K562 (cell line): Measurements from ENCODE around the gene TBC1D9. TPM values are rescaled to one million over a fixed set of nuclear protein-coding genes. Genes with fewer than 3 reads are reported as not detected.

Source experiments
- ATAC-seq: fragments of 200-7000 bp; cut with Tn5 transposase; 3 replicates; pipeline ENCODE4 v1.9.1; 2020; ENCODE audit warnings: moderate library complexity
- BruUV-seq: library from RNA; stranded (reverse); fragments of 400-500 nt; replicated peaks from 2 replicates; lab custom pipeline; 2021; lab: Mats Ljungman, UMichigan
- CTCF ChIA-PET: fragments of 300-600 bp; formaldehyde crosslinking; extraction: SDS; loops from one replicate; lab custom pipeline; 2021; ENCODE audit warnings: low intra/inter-chr PET ratio; lab: Yijun Ruan, JAX
- POLR2A ChIA-PET: fragments of 300-600, 350-650 bp; sonication (Branson Sonifier 250); formaldehyde crosslinking; extraction: SDS; loops from one replicate; lab custom pipeline; 2021; ENCODE audit warnings: antibody characterized with exemption, inconsistent platforms; lab: Yijun Ruan, JAX
- DNase-seq, 4 experiments: peaks; one replicate each; pipeline versions ENCODE4 v3.0.0 to v3.0.0-alpha.2; 2011 to 2018; ENCODE audit warnings: low spot score in 3 of 4, mixed read lengths in 3 of 4; ENCODE audit errors: extremely low read depth in 1 of 4
- FAIRE-seq: peaks from 2 replicates; lab custom pipeline; 2011; peaks lifted over from hg19 to GRCh38; lab: Jason Lieb, UNC
- H2AFZ ChIP-seq: 2 replicates; pipeline ENCODE4 v1.6.0; 2011; ENCODE audit warnings: low read depth, low read length, control low read depth, inconsistent platforms
- H3K27ac ChIP-seq: fragments of 200-600 bp; 3 replicates; pipeline ENCODE4 v1.8.0; 2011; ENCODE audit warnings: low read depth, mild to moderate bottlenecking, control low read depth, inconsistent platforms, low read length, moderate library complexity, mixed read lengths; ENCODE audit errors: extremely low read depth
- H3K27me3 ChIP-seq, 2 experiments: fragments of 300-600 bp in 1 of 2; 2 replicates in 1 of 2; 3 replicates in 1 of 2; pipeline versions ENCODE4 v1.6.0 to v1.8.0; 2011; ENCODE audit warnings: inconsistent platforms in 2 of 2, low read length in 2 of 2, mild to moderate bottlenecking in 1 of 2, mixed read lengths in 1 of 2, moderate library complexity in 1 of 2; ENCODE audit not compliant: control insufficient read depth in 2 of 2, insufficient read depth in 2 of 2
- H3K36me3 ChIP-seq: fragments of 300-600 bp; 3 replicates; pipeline ENCODE4 v1.8.0; 2011; ENCODE audit warnings: mild to moderate bottlenecking, low read length, inconsistent platforms; ENCODE audit not compliant: control insufficient read depth, insufficient read depth
- H3K4me1 ChIP-seq, 2 experiments: fragments of 200-600 bp in 1 of 2; replicated peaks in 1 of 2; 2 replicates in 1 of 2; 3 replicates in 1 of 2; pipeline versions ENCODE4 v1.5.1 to v1.8.0; 2011; ENCODE audit warnings: inconsistent platforms in 2 of 2, low read length in 2 of 2, mild to moderate bottlenecking in 1 of 2, mixed read lengths in 1 of 2, moderate library complexity in 1 of 2; ENCODE audit not compliant: control insufficient read depth in 2 of 2, insufficient read depth in 2 of 2
- H3K4me2 ChIP-seq: 2 replicates; pipeline ENCODE4 v1.6.1; 2011; ENCODE audit warnings: low read length, control low read depth, inconsistent platforms, mixed read lengths; ENCODE audit not compliant: insufficient read depth
- H3K4me3 ChIP-seq: fragments of 200-600 bp; sonication (generic), shearing (Covaris generic); 2 replicates; pipeline ENCODE4 v1.5.1; 2016; ENCODE audit warnings: control low read depth, inconsistent platforms
- H3K79me2 ChIP-seq: fragments of 200-600 bp; 3 replicates; pipeline ENCODE4 v1.8.0; 2011; ENCODE audit warnings: low read length, inconsistent platforms; ENCODE audit not compliant: control insufficient read depth, insufficient read depth
- H3K9ac ChIP-seq, 2 experiments: 2 replicates each; pipeline versions ENCODE4 v1.6.0 to v1.6.1; 2011; ENCODE audit warnings: low read depth in 2 of 2, low read length in 2 of 2, control low read depth in 1 of 2, inconsistent platforms in 1 of 2, mild to moderate bottlenecking in 1 of 2, mixed read lengths in 1 of 2; ENCODE audit not compliant: insufficient read depth in 1 of 2
- H3K9me1 ChIP-seq: one replicate; pipeline ENCODE4 v1.6.0; 2011; ENCODE audit warnings: inconsistent platforms, mild to moderate bottlenecking, low read length, moderate library complexity; ENCODE audit not compliant: control insufficient read depth, insufficient read depth
- H3K9me3 ChIP-seq: replicated peaks from 2 replicates; pipeline ENCODE4 v1.5.1; 2011; ENCODE audit warnings: low read depth, low read length, inconsistent platforms; ENCODE audit not compliant: control insufficient read depth, insufficient read depth
- H4K20me1 ChIP-seq: replicated peaks from 2 replicates; pipeline ENCODE4 v1.6.1; 2011; ENCODE audit warnings: low read length, inconsistent platforms, mixed read lengths; ENCODE audit not compliant: control insufficient read depth, insufficient read depth
- HNRNPUL1 ChIP-seq: fragments of 200-400 bp; formaldehyde crosslinking; IDR thresholded peaks from 2 replicates; pipeline ENCODE4 v1.6.1; 2017; ENCODE audit warnings: low read length
- MYBL2 ChIP-seq, 2 experiments: fragments of 450-650 bp in 1 of 2; sonication (generic) in 1 of 2; formaldehyde crosslinking in 1 of 2; IDR thresholded peaks; 2 replicates each; pipeline versions ENCODE4 v1.6.1 to v1.8.1; 2017 to 2022; ENCODE audit warnings: borderline replicate concordance in 1 of 2, inconsistent platforms in 1 of 2, low read depth in 1 of 2, mild to moderate bottlenecking in 1 of 2, missing genetic modification reagents in 1 of 2, moderate library complexity in 1 of 2
- RBM34 ChIP-seq: fragments of 200-400 bp; formaldehyde crosslinking; IDR thresholded peaks from 2 replicates; pipeline ENCODE4 v1.6.1; 2018; ENCODE audit warnings: low read length, borderline replicate concordance; ENCODE audit not compliant: insufficient read depth
- THRA ChIP-seq: fragments of 450-650 bp; IDR thresholded peaks from 2 replicates; pipeline ENCODE4 v1.6.1; 2017; ENCODE audit warnings: mild to moderate bottlenecking, moderate library complexity
- ZBED1 ChIP-seq: IDR thresholded peaks from 2 replicates; pipeline ENCODE4 v1.6.1; 2014
- WGBS: fragments of 100-300 bp; shearing (Covaris generic); methylation state at CpG from one replicate; pipeline ENCODE4 v1.1.6; 2016; ENCODE audit warnings: low coverage, mixed read lengths; ENCODE audit not compliant: insufficient coverage; ENCODE audit errors: missing lambda C conversion rate; 5-methylcytosine and 5-hydroxymethylcytosine counted together
- in situ Hi-C: fragments of 300-500 bp; cut with MboI; formaldehyde crosslinking; loops from 4 replicates; pipeline ENCODE4 v1.15.0; 2018; ENCODE audit warnings: inconsistent platforms, mixed read lengths
- intact Hi-C: fragments of 100-400 bp; cut with micrococcal nuclease; formaldehyde crosslinking; loops from 2 replicates; pipeline ENCODE4 v1.14.2; 2022
- polyA plus RNA-seq, 8 experiments: library from polyadenylated mRNA; depleted of rRNA in 4 of 8; stranded (reverse) in 5 of 8; unstranded in 3 of 8; fragments of >200 nt; fragmentation: Nextera tagmentation in 2 of 8; fragmentation: Illumina TruSeq in 1 of 8; extraction: Ambion mirVana in 2 of 8; extraction: Trizol in 1 of 8; gene quantifications; 2 replicates each; pipeline versions ENCODE4 v1.2.1 to v1.2.3, GENCODE V29; 2011 to 2014; ENCODE audit warnings: inconsistent platforms in 1 of 8, missing spikeins in 1 of 8
- total RNA-seq, 7 experiments: library from RNA; depleted of rRNA in 6 of 7; stranded (reverse); fragments of >200 nt in 6 of 7; fragmentation: Illumina TruSeq in 2 of 7; extraction: Trizol in 2 of 7; gene quantifications; 2 replicates each; pipeline versions ENCODE4 v1.2.1 to v1.2.3, GENCODE V29; 2011 to 2021; ENCODE audit warnings: low replicate concordance in 1 of 7

Gene TBC1D9
- total and polyA plus RNA-seq, 9 of the 15 experiments (the other 6 are each of a cell fraction or from before 2014, with no cell fraction given), result 0.13 TPM; not detected in 8

GRCh38 chr4:140645196-140645595 is 111.0 kb downstream of the TBC1D9 start:
- no peak overlapping the region for H3K9ac ChIP-seq
- no peaks in the 10 kb centered on the region for H3K9me3 ChIP-seq
- in situ Hi-C loops, result no loop called here
- TF ChIP-seq MYBL2 (IDR thresholded peaks at IDR 0.05; ENCODE audit: low read depth), result no peak
- no peak for TF ChIP-seq MYBL2 (CRISPR knock-in tag; IDR thresholded peaks at IDR 0.05; ENCODE audit: borderline replicate concordance)
- TF ChIP-seq ZBED1, result no peak
- TF ChIP-seq THRA, result no peak
- TF ChIP-seq HNRNPUL1, result no peak
- TF ChIP-seq RBM34, result no peak
- ATAC-seq (no peak), FAIRE-seq (no peak), DNase-seq (no peak)
- WGBS, result 2% methylated on average over 11 of the region's 11 CpGs
- H3K4me2 ChIP-seq, result no peak overlapping the region
- no peak overlapping the region for H3K4me3 ChIP-seq
- POLR2A ChIA-PET, result no interaction called here
- H3K4me1 ChIP-seq, result peaks cover 0 to 15% of the 10 kb centered on the region in 2 experiments; a peak in 2 of 5 replicates
- CTCF ChIA-PET, result no interaction called here
- no TSS peak for BruUV-seq
- H3K27me3 ChIP-seq, result peaks cover 30 to 39% of the 10 kb centered on the region in 2 experiments; a peak in 4 of 5 replicates
- H4K20me1 ChIP-seq, result no peaks in the 10 kb centered on the region
- intact Hi-C loops, result no loop called here
- no peaks in the 10 kb centered on the region for H3K36me3 ChIP-seq
- no peak overlapping the region for H2AFZ ChIP-seq
- H3K27ac ChIP-seq, result no peak overlapping the region
- no peaks in the 10 kb centered on the region for H3K79me2 ChIP-seq
- peaks cover 2% of the 10 kb centered on the region for H3K9me1 ChIP-seq
